ENCODE data around the gene ZNF23.

ZNF23 gene

GRCh38 chr16:71448274-71448866 lies 13.7 kb downstream of the ZNF23 start:
- Mint-ChIP-seq H3K36me3 (ENCODE audit: low read depth) (peaks cover 74% of the 10 kb centered on the region), H3K9me3 (peaks cover 63% of the 10 kb centered on the region), H3K4me1 (ENCODE audit: low read depth) (no peaks in the 10 kb centered on the region), H3K27ac (no peak overlapping the region), H3K27me3 (no peaks in the 10 kb centered on the region), H3K4me3 (no peak overlapping the region)
- no peak for DNase-seq

GRCh38 chr16:71443714-71444113 lies 18.3 kb downstream of the ZNF23 start:
- H3K4me3 Mint-ChIP-seq: no peak overlapping the region
- no peaks in the 10 kb centered on the region for H3K4me1 Mint-ChIP-seq (ENCODE audit: low read depth)
- peaks cover 28% of the 10 kb centered on the region for H3K36me3 Mint-ChIP-seq (ENCODE audit: low read depth)
- H3K27me3 Mint-ChIP-seq: peaks cover 21% of the 10 kb centered on the region
- H3K27ac Mint-ChIP-seq: no peak overlapping the region
- DNase-seq: no peak
- peaks cover 28% of the 10 kb centered on the region for H3K9me3 Mint-ChIP-seq

GRCh38 chr16:71442051-71442440 lies 20.0 kb downstream of the ZNF23 start, which contains the start of gene TLE7:
TSS of gene TLE7 (minus strand) at chr16:71442054. CDS start at chr16:71433324, 8,730 bp downstream.
- no peaks in the 10 kb centered on the region for H3K4me1 Mint-ChIP-seq (ENCODE audit: low read depth)
- DNase-seq: no peak
- no peak within 1 kb of the TSS for H3K27ac Mint-ChIP-seq
- no peak within 1 kb of the TSS for H3K4me3 Mint-ChIP-seq
- peaks cover 16% of the 10 kb centered on the region for H3K9me3 Mint-ChIP-seq
- H3K36me3 Mint-ChIP-seq (ENCODE audit: low read depth): peaks cover 11% of the 10 kb centered on the region
- peaks cover 34% of the 10 kb centered on the region for H3K27me3 Mint-ChIP-seq

- H3K4me1 Mint-ChIP-seq (ENCODE audit: low read depth): no peaks in the 10 kb centered on the region
- peaks cover 6% of the 10 kb centered on the region for H3K36me3 Mint-ChIP-seq (ENCODE audit: low read depth)
- no peak overlapping the region for H3K4me3 Mint-ChIP-seq
- H3K27ac Mint-ChIP-seq: no peak overlapping the region
- peaks cover 37% of the 10 kb centered on the region for H3K27me3 Mint-ChIP-seq
- peaks cover 16% of the 10 kb centered on the region for H3K9me3 Mint-ChIP-seq
- DNase-seq: peak; percentile 61
These were observed 20.5 kb downstream of the ZNF23 start for GRCh38 chr16:71441348-71442050.

- H3K27me3 Mint-ChIP-seq: peaks cover 38% of the 10 kb centered on the region
- H3K27ac Mint-ChIP-seq: no peak overlapping the region
- no peaks in the 10 kb centered on the region for H3K4me1 Mint-ChIP-seq (ENCODE audit: low read depth)
- H3K9me3 Mint-ChIP-seq: peaks cover 14% of the 10 kb centered on the region
- H3K36me3 Mint-ChIP-seq (ENCODE audit: low read depth): peaks cover 5% of the 10 kb centered on the region
- no peak overlapping the region for H3K4me3 Mint-ChIP-seq
- no peak for DNase-seq
These were observed 21.2 kb downstream of the ZNF23 start for GRCh38 chr16:71440669-71441347.

- DNase-seq: no peak
- no peak overlapping the region for H3K4me3 Mint-ChIP-seq
These were observed 22.5 kb downstream of the ZNF23 start for GRCh38 chr16:71439523-71439922.

GRCh38 chr16:71436473-71436872 lies 25.6 kb downstream of the ZNF23 start:
- no peak for DNase-seq
- peaks cover 55% of the 10 kb centered on the region for H3K27me3 Mint-ChIP-seq
- no peaks in the 10 kb centered on the region for H3K4me1 Mint-ChIP-seq (ENCODE audit: low read depth)
- no peak overlapping the region for H3K4me3 Mint-ChIP-seq
- no peaks in the 10 kb centered on the region for H3K9me3 Mint-ChIP-seq
- no peaks in the 10 kb centered on the region for H3K36me3 Mint-ChIP-seq (ENCODE audit: low read depth)
- H3K27ac Mint-ChIP-seq: no peak overlapping the region

More at GRCh38 chr16:71439523-71439922, 22.5 kb downstream of the ZNF23 start:
- H3K4me1 Mint-ChIP-seq (ENCODE audit: low read depth): no peaks in the 10 kb centered on the region
- H3K27me3 Mint-ChIP-seq: peaks cover 38% of the 10 kb centered on the region
- H3K36me3 Mint-ChIP-seq (ENCODE audit: low read depth): no peaks in the 10 kb centered on the region
- peaks cover 8% of the 10 kb centered on the region for H3K9me3 Mint-ChIP-seq
- no peak overlapping the region for H3K27ac Mint-ChIP-seq

GRCh38 chr16:71432906-71433305 lies 29.1 kb downstream of the ZNF23 start:
- DNase-seq: no peak

GRCh38 chr16:71431991-71432390 lies 30.1 kb downstream of the ZNF23 start:
- H3K4me3 Mint-ChIP-seq: no peak overlapping the region
- no peak for DNase-seq
- H3K9me3 Mint-ChIP-seq: no peaks in the 10 kb centered on the region
- H3K27me3 Mint-ChIP-seq: peaks cover 47% of the 10 kb centered on the region
- no peaks in the 10 kb centered on the region for H3K36me3 Mint-ChIP-seq (ENCODE audit: low read depth)
- no peak overlapping the region for H3K27ac Mint-ChIP-seq
- no peaks in the 10 kb centered on the region for H3K4me1 Mint-ChIP-seq (ENCODE audit: low read depth)

More at GRCh38 chr16:71432906-71433305, 29.1 kb downstream of the ZNF23 start:
- Mint-ChIP-seq H3K9me3 (no peaks in the 10 kb centered on the region), H3K27ac (no peak overlapping the region), H3K4me3 (no peak overlapping the region), H3K27me3 (peaks cover 50% of the 10 kb centered on the region), H3K36me3 (ENCODE audit: low read depth) (no peaks in the 10 kb centered on the region), H3K4me1 (ENCODE audit: low read depth) (no peaks in the 10 kb centered on the region)

GRCh38 chr16:71431176-71431575 lies 30.9 kb downstream of the ZNF23 start:
- H3K27me3 Mint-ChIP-seq: peaks cover 52% of the 10 kb centered on the region
- H3K36me3 Mint-ChIP-seq (ENCODE audit: low read depth): no peaks in the 10 kb centered on the region
- H3K9me3 Mint-ChIP-seq: no peaks in the 10 kb centered on the region
- peaks cover 6% of the 10 kb centered on the region for H3K4me1 Mint-ChIP-seq (ENCODE audit: low read depth)
- DNase-seq: no peak
- H3K4me3 Mint-ChIP-seq: no peak overlapping the region
- no peak overlapping the region for H3K27ac Mint-ChIP-seq

GRCh38 chr16:71430744-71431143 lies 31.3 kb downstream of the ZNF23 start:
- no peaks in the 10 kb centered on the region for H3K36me3 Mint-ChIP-seq (ENCODE audit: low read depth)
- no peak overlapping the region for H3K27ac Mint-ChIP-seq
- no peak for DNase-seq
- H3K4me3 Mint-ChIP-seq: no peak overlapping the region
- peaks cover 7% of the 10 kb centered on the region for H3K4me1 Mint-ChIP-seq (ENCODE audit: low read depth)
- H3K9me3 Mint-ChIP-seq: no peaks in the 10 kb centered on the region
- H3K27me3 Mint-ChIP-seq: peaks cover 57% of the 10 kb centered on the region

- Mint-ChIP-seq H3K4me3 (no peak overlapping the region), H3K27me3 (peaks cover 68% of the 10 kb centered on the region), H3K4me1 (ENCODE audit: low read depth) (peaks cover 9% of the 10 kb centered on the region), H3K9me3 (no peaks in the 10 kb centered on the region), H3K27ac (no peak overlapping the region), H3K36me3 (ENCODE audit: low read depth) (no peaks in the 10 kb centered on the region)
- no peak for DNase-seq
These were observed 32.5 kb downstream of the ZNF23 start for GRCh38 chr16:71429581-71429980.

- Mint-ChIP-seq H3K27me3 (peaks cover 75% of the 10 kb centered on the region), H3K9me3 (no peaks in the 10 kb centered on the region)
These were observed 33.2 kb downstream of the ZNF23 start for GRCh38 chr16:71428883-71429282.

GRCh38 chr16:71428385-71428784 lies 33.7 kb downstream of the ZNF23 start:
- DNase-seq: no peak
- Mint-ChIP-seq H3K27ac (no peak overlapping the region), H3K4me1 (ENCODE audit: low read depth) (peaks cover 9% of the 10 kb centered on the region), H3K27me3 (peaks cover 77% of the 10 kb centered on the region), H3K4me3 (no peak overlapping the region), H3K36me3 (ENCODE audit: low read depth) (no peaks in the 10 kb centered on the region), H3K9me3 (no peaks in the 10 kb centered on the region)

More at GRCh38 chr16:71428883-71429282, 33.2 kb downstream of the ZNF23 start:
- H3K4me1 Mint-ChIP-seq (ENCODE audit: low read depth): peaks cover 9% of the 10 kb centered on the region
- no peak overlapping the region for H3K27ac Mint-ChIP-seq
- no peak for DNase-seq
- H3K36me3 Mint-ChIP-seq (ENCODE audit: low read depth): no peaks in the 10 kb centered on the region
- no peak overlapping the region for H3K4me3 Mint-ChIP-seq

All from activated T-cell treated with anti-CD3 and anti-CD28 coated beads, Interleukin-2, amount 50 U/mL, for 24 hours (primary cell).